Tibial nerve (tissue), 4 donors: ENCODE results near the gene DGKI. TPM values are rescaled to one million over a fixed set of nuclear protein-coding genes. Genes with fewer than 3 reads are reported as not detected.

Experiments used
- DNase-seq, 2 donors: peaks; one replicate each; pipeline ENCODE4 v3.0.0-alpha.2; 2019; ENCODE audit warnings: low spot score in 2 of 2
- H3K27ac ChIP-seq, 4 donors: fragments of 200-600 bp; sonication (generic) in 3 of 4; one replicate each; pipeline ENCODE4 v1.5.1; 2017 to 2019; ENCODE audit warnings: mild to moderate bottlenecking in 1 of 4
- H3K27me3 ChIP-seq, 2 donors: fragments of 200-600 bp; sonication (generic) in 1 of 2; one replicate each; pipeline versions ENCODE4 v1.5.1 to v1.6.0; 2017 to 2019
- H3K36me3 ChIP-seq, 3 donors: fragments of 200-600 bp; sonication (generic); one replicate each; pipeline ENCODE4 v1.5.1; 2018 to 2019
- H3K4me1 ChIP-seq, 4 donors: fragments of 200-600 bp; sonication (generic) in 3 of 4; one replicate each; pipeline ENCODE4 v1.5.1; 2017 to 2019
- H3K4me3 ChIP-seq, 4 donors: fragments of 200-600 bp; sonication (generic) in 3 of 4; one replicate each; pipeline ENCODE4 v1.5.1; 2017 to 2019; ENCODE audit warnings: mild to moderate bottlenecking in 1 of 4, moderate library complexity in 1 of 4
- H3K9me3 ChIP-seq, 4 donors: fragments of 200-600 bp; sonication (generic) in 3 of 4; one replicate each; pipeline ENCODE4 v1.5.1; 2017 to 2019
- CTCF ChIP-seq, 5 experiments: fragments of 200-600 bp in 3 of 5; fragments of 450-650 bp in 2 of 5; sonication (generic) in 3 of 5; IDR thresholded peaks; one replicate each; pipeline ENCODE4 v1.5.1; 2016 to 2019; ENCODE audit warnings: antibody characterized with exemption in 5 of 5, mild to moderate bottlenecking in 3 of 5, moderate library complexity in 2 of 5
- EP300 ChIP-seq, 2 donors: sonication (generic); formaldehyde crosslinking; IDR thresholded peaks; one replicate each; pipeline ENCODE4 v1.6.1; 2017; ENCODE audit warnings: antibody characterized with exemption in 2 of 2, mild to moderate bottlenecking in 1 of 2
- POLR2A ChIP-seq, 2 donors: fragments of 450-650 bp; IDR thresholded peaks; one replicate each; pipeline ENCODE4 v1.6.1; 2017; ENCODE audit warnings: antibody characterized with exemption in 2 of 2, mild to moderate bottlenecking in 2 of 2, moderate library complexity in 2 of 2
- WGBS, 2 donors: methylation state at CpG; one replicate each; pipeline ENCODE4 v1.1.5; 2018; 5-methylcytosine and 5-hydroxymethylcytosine counted together
- total RNA-seq, 4 donors: library from RNA; depleted of rRNA; stranded (reverse); fragments of >200 nt; gene quantifications; one replicate each; pipeline ENCODE4 v1.1.0, GENCODE V29; 2016

Gene DGKI
- total RNA-seq, 4 donors from 2014 or later: 0.21 to 2.7 (median 1.7) TPM

GRCh38 chr7:137732168-137732567 lies 114.6 kb downstream of the DGKI start:
- H3K36me3 ChIP-seq: no peaks in the 10 kb centered on the region

GRCh38 chr7:137731436-137731835 lies 115.3 kb downstream of the DGKI start:
- H3K36me3 ChIP-seq: no peaks in the 10 kb centered on the region
- no peak overlapping the region for H3K4me3 ChIP-seq
- TF ChIP-seq POLR2A (IDR thresholded peaks at IDR 0.05) (no peak), CTCF (IDR thresholded peaks at IDR 0.05) (no peak), EP300 (IDR thresholded peaks at IDR 0.05) (no peak)
- no peaks in the 10 kb centered on the region for H3K4me1 ChIP-seq
- H3K9me3 ChIP-seq: no peaks in the 10 kb centered on the region
- no peaks in the 10 kb centered on the region for H3K27me3 ChIP-seq
- no peak for DNase-seq
- 64 to 76% methylated on average over 5 of the region's 5 CpGs for WGBS, 2 donors
- H3K27ac ChIP-seq: no peak overlapping the region

More at GRCh38 chr7:137732168-137732567, 114.6 kb downstream of the DGKI start:
- no peaks in the 10 kb centered on the region for H3K27me3 ChIP-seq
- no peaks in the 10 kb centered on the region for H3K9me3 ChIP-seq
- no peak overlapping the region for H3K4me3 ChIP-seq
- 84 to 90% methylated on average over 2 of the region's 2 CpGs for WGBS, 2 donors
- TF ChIP-seq CTCF (IDR thresholded peaks at IDR 0.05): no peak
- TF ChIP-seq POLR2A (IDR thresholded peaks at IDR 0.05): no peak
- TF ChIP-seq EP300 (IDR thresholded peaks at IDR 0.05): no peak
- H3K27ac ChIP-seq: no peak overlapping the region
- no peaks in the 10 kb centered on the region for H3K4me1 ChIP-seq
- no peak for DNase-seq

DNA sequence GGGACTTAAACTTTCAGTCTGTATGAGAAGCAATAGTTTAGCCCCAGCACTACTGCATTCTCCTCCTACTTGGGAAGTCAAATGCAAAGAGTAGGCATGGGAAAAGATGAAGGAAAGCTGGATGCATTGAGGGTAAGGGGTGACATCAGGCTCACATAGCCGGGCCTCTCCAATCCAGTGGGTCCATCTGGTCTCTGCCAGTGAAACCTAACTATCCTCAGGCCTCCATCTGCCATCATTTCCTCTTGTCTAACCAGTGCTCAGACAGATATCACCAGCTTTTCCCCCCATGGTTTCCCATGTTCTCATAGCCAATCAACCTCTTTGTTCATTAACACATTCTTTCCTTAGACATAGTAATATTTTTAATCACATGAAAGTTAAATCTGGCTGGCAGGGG lies 118.3 kb downstream of the DGKI start:
- no peak for DNase-seq
- TF ChIP-seq CTCF (IDR thresholded peaks at IDR 0.05): no peak
- TF ChIP-seq POLR2A (IDR thresholded peaks at IDR 0.05): no peak
- no peak for TF ChIP-seq EP300 (IDR thresholded peaks at IDR 0.05)
- Histone ChIP-seq H3K9me3 (no peaks in the 10 kb centered on the region), H3K27me3 (no peaks in the 10 kb centered on the region), H3K36me3 (no peaks in the 10 kb centered on the region), H3K27ac (no peak overlapping the region), H3K4me3 (no peak overlapping the region), H3K4me1 (no peaks in the 10 kb centered on the region)
- 95 to 100% methylated on average over 1 of the region's 1 CpG for WGBS, 2 donors

- no peak overlapping the region for H3K4me3 ChIP-seq
- DNase-seq: no peak
- H3K27me3 ChIP-seq: no peaks in the 10 kb centered on the region
- H3K4me1 ChIP-seq: no peaks in the 10 kb centered on the region
- 66 to 73% methylated on average over 2 of the region's 2 CpGs for WGBS, 2 donors
- H3K27ac ChIP-seq: no peak overlapping the region
- no peak for TF ChIP-seq CTCF (IDR thresholded peaks at IDR 0.05)
- no peak for TF ChIP-seq POLR2A (IDR thresholded peaks at IDR 0.05)
- TF ChIP-seq EP300 (IDR thresholded peaks at IDR 0.05): no peak
- H3K36me3 ChIP-seq: no peaks in the 10 kb centered on the region
- H3K9me3 ChIP-seq: no peaks in the 10 kb centered on the region
Measured at GRCh38 chr7:137727413-137727812, 119.4 kb downstream of the DGKI start.

DNA sequence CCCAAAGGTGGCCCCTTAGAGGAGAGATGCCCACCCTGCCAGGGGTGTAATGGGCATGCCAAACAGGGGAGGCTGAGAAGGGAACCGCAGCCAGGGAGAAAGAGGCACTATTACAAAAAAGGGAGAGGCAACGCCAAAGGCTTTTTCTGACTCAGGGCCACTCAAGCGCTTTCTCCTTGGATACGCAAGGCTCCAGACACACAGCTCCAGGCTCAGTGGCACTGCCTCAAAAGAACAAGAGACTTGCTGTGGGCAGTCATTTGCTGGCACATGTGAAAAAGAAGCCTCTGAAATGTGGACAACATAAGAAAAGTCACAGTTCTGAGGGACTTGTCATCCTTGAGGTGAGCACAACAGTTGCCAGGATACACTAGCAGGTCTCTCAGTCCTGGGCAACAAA lies 128.4 kb downstream of the DGKI start:
- H3K27ac ChIP-seq: no peak overlapping the region
- no peaks in the 10 kb centered on the region for H3K36me3 ChIP-seq
- H3K9me3 ChIP-seq: no peaks in the 10 kb centered on the region
- H3K4me1 ChIP-seq: peaks cover 0 to 9% (median 0%) of the 10 kb centered on the region in 4 donors
- H3K27me3 ChIP-seq: no peaks in the 10 kb centered on the region
- no peak overlapping the region for H3K4me3 ChIP-seq
- TF ChIP-seq POLR2A (IDR thresholded peaks at IDR 0.05) (no peak), EP300 (IDR thresholded peaks at IDR 0.05) (no peak), CTCF (IDR thresholded peaks at IDR 0.05) (no peak)
- WGBS, 2 donors: 79 to 83% methylated on average over 4 of the region's 4 CpGs
- DNase-seq: no peak
